SW 1271 (cell line): ENCODE data around the gene RALGPS2.

Experiments used
- DNase-seq, 2 experiments: peaks; one replicate each; lab custom pipeline; 2025; lab: John Stamatoyannopoulos, UW

Gene RALGPS2

DNA sequence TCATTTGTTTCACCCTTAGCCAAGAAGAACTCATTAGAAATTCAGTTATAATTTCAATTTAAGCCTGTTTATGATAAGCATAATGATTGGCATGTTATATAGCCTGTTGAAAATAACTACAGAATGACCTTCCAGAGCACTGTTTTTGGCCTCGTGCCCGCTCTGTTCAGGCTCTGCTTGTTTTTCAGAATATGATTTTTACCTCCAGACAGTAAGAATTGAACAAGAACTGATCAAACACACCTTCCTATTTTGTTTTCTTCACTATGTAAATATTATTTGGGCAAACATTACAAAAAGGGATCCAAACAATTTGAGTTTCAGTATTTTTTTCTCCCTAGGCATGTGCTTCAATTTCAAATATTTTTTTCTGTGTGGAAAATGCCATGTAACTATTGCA lies 193.9 kb downstream of the RALGPS2 start:
- DNase-seq: no peak

DNA sequence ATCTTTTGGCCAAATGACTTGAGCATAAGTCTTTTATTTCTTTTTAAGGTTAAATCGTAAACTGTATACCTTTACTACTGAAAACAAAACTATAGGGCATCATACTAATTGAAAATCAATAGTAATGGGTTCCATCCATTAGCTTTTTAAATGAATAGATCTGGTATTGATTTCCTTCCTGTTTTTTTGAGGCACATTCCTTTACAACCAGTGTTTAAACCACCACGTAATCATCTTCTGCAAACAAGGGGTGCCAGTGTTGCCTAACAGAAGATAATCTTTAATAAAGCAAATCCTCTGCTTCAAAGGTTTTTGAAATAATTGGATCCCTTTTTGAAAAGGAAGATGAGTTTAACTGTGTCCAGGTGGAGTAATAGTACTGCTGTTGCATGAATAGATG lies 194.5 kb downstream of the RALGPS2 start:
- DNase-seq: no peak

DNA sequence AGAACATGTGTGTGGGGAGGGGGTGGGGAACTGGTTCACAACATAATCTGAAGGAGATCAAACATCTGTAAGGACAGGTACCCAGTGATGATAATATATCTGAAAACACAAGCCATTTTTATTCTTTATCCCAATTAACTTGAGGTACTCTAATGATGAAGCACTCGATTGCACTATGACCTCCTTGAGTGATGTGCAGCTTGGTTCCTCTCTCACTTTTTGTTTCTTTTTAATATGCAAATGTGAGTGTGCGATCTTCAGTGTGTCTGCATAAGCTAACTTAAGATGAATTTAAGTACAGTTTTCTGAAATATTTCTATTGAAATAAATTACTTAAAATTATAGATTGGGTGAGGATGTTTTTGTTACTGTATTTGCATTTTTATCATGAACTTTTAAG lies 196.5 kb downstream of the RALGPS2 start:
- DNase-seq: no peak

DNA sequence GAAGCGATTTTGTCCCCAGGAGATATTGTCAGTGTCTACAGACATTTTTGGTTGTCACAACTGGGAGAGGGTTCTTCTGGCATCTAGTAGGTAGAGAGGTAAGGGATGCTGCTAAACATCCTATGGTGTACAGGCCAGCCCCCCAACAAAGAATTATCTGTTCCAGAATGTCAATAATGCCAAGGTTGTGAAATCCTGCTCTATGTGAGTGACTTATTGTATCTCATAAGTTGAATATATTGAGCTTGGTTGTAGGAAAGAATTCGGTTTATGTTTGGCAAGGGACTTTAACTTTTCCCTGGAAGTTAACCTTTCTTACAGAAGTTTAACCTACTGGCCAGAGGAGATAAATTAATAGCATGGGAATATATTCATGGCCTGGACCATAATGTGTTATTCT lies 198.5 kb downstream of the RALGPS2 start:
- DNase-seq: no peak

DNA sequence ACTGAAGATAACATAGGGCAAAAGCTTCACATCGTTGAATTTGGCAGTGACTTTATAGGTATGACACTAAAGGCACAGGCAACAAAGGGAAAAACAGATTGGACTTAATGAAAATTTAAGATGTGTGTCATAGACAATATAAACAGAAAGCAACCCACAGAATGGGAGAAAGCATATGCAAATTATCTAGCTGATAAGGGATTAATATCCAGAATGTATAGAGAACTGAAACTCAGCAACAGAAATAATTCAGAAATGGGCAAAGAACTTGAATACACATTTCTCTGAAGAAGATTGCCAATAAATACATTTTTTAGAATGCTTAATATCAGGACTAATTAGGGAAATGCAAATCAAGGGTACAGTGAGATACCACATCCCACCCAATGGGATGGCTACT lies 201.0 kb downstream of the RALGPS2 start:
- DNase-seq: no peak

DNA sequence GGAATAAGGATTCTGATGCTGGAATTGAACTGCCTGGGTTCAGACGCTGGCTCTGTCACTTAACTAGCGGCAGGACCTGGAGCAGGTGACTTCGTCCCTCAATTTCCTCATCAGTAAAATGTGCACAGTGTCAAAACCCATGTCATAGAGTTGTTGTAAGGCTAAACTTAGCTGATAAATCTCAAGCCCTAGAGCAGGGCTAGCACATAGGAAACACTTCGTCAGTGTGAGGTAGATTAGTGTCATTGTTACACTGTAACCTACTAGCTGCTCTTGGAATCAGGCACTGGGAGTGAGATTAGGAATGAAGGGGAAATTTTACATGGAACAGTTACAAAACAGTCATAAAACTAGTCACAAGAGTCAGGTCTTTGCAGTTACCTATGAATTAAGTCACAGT lies 202.0 kb downstream of the RALGPS2 start:
- no peak for DNase-seq

DNA sequence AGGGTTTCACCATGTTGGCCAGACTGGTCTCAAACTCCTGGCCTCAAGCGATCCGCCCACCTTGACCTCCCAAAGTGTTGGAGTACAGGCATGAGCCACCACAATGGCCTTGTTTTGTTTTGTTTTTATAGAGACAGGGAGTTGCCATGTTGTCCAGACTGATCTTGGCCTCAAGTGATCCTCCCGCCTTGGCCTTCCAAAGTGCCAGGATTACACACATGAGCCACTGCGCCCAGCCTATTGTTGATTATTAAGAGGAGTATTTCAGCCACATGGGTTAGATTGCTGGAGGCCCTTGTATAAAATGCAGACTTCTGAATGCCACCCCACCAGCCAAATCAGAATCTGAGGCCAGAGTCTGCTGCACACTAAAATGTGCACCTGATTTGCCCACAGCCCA lies 203.0 kb downstream of the RALGPS2 start:
- no peak for DNase-seq

DNA sequence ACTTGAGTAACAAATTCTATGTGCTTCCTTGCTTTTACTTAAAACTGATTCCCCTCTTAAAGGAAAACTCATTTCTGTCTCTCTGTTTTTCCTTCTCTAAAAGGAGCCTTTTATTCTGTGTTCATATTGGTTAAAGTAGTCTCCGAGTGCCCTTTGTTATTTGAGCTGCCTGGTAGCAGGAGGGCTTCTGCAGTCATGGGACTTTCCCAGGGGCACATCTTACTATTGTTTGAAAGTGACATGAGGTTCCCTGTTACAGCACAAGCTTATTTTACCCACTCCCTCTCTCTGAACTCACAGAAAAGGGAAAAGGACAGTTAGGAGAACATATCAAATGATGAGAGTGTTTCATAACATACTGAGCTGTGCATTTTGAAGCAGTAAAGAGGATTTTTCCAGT lies 203.9 kb downstream of the RALGPS2 start:
- DNase-seq: no peak

DNA sequence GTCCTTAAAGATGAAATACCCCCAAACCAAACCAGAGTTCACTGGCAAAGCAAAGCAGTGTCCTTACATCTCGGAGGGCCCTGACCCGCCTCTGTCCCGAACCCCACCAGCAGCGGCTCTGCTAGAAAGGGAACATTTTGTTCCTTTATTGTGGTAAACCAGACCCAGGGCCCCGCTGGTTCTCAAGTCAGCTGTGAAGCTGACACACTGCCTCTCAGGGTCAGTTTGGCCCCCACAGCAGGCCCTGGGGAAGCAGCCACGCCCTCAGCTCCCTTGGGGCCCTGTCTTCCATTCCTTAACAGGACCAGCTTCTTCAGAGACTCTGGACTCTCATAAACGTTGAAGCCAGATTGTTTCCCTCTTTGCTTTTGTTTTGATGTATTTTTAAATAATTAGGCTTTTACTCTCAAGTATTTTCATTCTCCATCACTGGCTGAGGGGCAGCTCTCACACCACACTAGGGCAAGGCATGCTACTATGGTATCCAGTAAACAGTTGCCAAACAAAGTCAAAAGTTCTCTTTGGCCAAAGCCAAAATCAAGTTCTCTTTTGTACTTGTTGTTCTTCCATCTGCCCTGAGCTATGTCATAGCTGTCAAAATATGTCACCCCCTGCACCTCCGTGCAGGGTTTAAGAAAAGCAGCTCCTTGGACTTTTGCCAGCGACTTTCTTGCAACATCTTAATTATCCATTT lies 207.0 kb downstream of the RALGPS2 start:
- no peak for DNase-seq

DNA sequence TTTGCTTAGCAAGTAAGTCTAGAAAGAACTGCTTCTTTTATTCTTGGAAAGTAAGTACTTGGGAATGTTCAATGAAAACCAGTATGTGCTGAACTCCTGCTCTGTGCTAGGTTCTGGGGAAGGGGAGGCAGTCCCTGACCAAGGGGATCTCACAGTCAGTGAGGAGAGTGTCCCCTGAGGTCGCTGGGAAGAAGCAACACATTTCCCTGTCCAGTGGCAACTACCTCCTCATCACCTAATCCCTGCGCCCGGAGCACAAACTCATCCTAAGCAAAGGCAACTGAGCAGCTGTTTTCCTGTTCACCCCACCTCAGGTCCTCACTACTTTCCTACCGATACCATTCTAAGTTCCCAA lies 207.5 kb downstream of the RALGPS2 start:
- DNase-seq: no peak

DNA sequence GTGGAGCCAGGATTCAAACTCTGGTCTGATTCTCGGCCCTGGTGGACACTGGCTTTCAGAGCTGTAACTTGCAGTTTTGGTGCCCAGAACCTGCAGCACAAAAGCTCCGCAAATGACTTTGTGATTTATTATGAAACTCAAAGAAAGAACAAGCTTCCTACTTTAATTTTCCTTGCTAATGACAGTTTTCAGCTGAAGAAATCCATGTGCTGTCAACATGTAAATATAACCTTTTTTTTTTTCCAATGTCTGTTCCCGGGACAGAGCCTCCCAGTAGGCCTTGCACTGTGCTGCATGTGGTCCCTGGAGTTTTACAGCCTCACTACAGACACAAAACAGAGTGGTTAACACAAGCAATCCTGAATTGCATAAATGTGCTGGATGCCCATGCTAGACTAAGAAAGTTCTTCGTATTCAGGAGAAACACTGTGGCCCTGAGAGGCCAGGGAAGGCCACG lies 208.1 kb downstream of the RALGPS2 start:
- no peak for DNase-seq

DNA sequence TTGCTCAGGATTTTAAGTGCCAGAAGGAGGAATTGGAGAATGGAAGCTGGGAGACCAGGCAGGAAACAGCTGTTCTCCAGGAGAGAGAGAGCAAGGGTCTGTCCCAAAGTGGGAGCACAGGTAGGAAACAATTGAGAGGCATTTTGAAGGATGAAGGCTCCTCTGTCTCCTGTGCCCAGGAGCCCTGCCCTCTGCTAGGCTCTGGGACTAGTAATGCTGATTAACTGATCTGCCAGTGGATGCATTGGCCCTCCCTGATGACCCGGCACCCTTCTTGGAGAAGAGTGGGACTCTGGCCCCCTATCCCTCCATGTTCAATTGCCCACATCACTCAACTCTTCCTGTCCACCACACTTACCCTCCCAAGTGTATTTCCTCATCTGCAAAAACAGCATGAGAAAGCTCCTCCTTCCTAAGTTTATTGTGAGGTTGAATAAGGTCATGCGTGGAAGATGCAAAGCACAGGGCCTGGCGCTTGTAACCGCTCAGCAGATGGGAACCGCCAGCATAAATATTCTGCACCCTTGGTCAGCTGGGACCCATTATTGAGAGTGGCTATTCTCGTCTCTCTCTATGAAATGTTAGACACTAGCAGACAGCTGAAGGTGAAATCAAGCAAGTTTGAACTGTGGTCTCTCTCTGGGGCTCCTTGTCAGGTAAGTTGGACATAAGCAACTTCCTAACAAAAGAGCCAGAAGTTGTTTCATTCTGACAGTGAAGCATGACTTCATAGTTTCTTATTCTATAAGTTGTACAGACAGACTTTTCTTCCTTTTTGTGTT lies 208.9 kb downstream of the RALGPS2 start:
- DNase-seq: no peak

DNA sequence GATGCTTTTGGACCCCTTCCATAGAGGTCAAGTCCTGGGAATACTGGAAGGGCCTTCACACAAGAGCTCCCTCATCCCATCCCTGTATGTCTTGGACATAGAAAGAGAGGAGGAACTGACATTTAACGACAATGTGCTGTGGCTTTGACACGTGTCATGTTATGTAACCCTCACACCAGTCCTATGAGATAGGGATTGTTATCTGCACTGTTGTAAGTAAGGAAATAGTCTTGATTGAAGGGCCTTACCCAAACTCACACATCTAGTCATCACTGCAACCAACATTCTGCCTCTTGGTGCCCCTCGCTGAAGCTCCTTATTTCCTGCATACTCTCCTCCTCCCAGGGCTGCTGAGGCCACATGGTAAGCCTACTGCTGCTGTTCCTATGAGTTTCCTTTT lies 209.5 kb downstream of the RALGPS2 start:
- no peak for DNase-seq

DNA sequence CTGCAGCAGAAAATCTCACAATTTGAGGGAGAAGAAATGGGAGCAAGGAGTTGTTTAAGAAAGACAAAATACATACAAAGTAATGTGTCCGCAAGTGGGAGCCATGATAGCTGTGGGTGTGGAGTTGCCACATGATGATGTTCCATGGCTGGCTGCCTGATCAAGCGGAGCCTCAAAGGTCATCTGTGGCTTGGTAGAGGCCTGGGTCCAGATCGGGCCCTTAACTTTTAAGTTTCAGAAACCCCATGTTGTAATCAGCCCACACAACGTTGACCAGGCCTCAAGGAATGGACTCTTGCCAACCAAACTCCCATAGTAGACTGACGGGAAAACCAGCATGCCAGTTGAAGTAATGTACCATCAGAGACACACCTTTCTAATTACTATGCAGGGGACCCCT lies 210.6 kb downstream of the RALGPS2 start:
- DNase-seq: no peak

DNA sequence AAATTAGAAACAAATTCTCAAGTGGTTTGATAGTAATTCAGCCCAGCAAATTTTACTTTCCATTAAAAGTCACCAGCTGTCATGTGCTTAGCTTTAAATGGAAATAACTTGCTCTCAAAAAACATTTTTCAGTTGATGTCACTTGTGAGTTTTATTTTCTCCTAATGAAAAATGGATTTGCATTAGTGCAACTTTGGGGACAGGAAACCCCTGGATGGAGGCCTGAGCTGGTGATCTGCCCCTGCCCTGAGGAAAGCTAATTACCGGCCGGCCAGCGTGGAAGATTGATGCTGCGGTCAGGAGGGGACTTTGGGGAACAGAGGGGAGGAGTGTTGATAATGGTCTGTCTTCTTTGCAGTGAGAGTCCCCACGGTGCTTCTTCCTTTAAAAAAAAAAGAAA lies 212.7 kb downstream of the RALGPS2 start:
- DNase-seq: no peak

DNA sequence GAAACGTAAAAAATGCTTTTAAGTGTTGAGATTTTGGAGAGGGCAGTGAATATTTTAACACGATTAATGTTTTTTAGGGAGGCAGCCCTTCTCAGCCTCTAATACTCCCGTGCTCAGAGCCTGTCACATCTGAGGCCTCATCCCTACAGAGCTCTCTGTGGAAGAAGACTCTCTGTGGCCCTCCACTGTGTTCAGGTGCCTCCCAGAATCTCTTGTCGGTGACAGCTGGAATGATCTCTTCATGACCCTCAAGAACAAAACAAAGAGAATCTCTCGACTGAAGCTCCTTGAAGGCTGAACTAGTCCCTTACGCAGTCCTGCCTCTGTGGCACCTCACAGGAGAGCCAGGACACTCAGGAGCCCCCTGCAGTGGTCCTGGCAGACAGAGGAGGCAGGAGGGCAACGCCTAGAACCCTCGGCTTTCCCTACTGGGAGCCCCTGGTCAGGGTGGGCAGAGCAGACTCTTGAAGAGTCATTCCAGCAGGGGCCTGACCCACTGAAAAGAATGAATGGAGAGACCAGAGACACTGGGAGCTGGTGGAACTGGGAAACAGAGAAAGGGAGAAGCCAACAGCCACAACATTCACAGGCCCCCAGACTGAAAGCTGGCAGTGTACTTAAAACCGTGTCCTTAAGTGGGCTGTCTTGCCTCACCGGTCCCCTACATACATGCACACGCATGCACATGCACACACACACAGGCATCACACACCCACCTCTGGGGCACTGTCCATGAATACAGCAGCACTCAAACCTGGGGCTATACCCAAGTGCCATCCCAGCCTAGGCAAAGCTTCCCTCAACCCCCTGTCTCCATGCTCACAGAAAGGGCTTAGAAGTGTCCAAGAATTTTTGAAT lies 213.3 kb downstream of the RALGPS2 start:
- no peak for DNase-seq

DNA sequence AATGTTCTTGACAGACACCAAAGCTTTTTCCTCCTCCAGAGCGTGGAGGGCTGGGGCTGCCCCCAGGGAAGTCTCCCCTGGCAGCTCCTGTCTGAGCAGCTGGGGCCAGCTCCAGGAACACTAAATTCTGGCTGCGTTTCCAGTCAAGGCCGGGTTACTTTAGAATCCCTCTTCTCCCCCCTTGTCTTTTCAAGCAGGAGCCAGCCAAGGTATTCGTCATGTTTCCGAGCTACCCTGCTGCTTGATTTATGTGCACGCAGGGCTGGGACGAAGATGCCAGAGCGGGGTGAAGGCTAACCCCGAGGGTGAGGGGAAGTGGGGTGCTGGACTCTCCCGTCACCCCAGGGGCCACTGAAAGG lies 213.9 kb downstream of the RALGPS2 start:
- no peak for DNase-seq

DNA sequence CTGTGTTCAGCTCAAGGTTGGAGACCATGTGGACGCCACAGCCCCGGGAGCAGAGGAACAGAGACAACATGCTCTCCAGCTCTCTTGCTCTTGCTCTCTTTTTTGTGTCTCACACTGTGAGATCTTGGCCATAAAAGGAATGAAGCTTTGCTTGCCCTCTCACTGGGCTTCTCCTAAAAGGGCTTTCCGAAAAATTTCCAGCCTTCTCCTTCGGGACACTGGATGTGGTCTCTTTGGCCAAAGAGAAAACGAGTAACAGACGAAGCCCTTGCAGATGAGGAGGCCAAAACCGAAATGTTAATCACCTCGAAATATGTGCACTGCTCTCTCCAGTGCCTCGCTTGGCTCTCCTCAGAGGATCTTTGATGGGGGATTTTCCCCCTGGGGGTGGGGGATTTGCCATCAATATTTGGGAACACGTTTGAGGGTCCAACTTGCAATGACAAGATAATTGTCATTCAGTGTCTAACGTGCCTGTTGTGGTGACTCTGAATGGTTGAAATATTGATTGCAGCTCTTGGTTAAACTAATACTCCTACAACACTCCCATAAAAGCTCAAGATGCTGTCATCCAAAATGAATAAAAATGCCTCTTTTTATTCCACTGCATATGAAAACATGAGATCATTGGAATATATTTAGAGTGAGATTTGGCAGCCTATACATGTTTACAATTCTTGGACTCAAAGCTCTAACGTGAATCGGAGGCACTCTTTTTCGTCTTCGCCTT lies 214.5 kb downstream of the RALGPS2 start:
- no peak for DNase-seq

DNA sequence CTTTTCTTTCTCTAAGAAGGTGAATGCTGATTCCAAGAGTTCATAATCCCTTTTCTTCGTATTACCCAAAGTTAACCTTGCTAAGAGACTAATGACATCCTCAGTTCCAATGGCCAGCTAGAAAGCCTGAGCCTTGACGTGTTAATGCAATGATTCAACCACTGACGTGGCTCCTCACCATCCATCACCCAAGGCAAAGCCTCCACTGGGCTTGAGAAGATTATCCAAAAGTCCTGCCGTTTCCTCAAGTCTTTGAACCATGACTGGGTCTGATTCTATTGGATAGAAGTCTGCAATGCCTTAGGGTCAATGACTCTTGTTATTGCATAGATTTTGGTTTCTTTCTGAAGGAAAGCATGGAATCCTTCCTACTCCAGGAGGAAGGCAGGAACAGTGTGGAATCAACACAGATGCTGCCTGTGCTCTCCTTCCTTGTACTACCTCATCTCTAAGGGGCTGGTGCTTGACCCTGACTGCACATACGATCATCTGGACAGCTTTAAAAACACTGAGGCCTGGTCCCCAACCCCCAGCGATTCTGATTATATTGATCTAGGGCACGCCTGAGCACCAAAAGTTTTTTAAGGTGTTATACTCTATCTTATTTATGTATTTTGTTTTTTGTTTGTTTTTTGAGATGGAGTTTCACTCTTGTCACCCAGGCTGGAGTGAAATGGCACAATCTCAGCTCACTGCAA lies 215.2 kb downstream of the RALGPS2 start:
- DNase-seq: no peak

DNA sequence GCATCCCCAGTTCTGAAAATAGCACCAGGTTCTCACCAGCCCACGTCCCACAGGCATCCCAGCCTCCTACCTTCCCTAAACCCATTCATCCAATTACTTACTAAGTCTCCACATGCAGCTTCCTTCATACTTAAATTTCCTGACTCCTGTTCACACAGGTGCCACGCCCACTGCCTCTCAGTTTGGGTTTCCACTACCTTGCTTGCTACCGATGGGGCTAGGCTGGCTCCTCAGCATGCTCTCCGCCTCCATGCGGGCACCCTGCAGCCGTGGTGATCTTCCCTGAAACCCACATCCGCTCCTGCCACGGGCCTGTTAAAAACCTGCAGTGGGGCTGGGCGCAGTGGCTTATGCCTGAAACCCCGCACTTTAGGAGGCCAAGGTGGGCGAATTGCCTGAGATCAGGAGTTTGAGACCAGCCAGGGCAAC lies 216.2 kb downstream of the RALGPS2 start:
- DNase-seq: no peak

DNA sequence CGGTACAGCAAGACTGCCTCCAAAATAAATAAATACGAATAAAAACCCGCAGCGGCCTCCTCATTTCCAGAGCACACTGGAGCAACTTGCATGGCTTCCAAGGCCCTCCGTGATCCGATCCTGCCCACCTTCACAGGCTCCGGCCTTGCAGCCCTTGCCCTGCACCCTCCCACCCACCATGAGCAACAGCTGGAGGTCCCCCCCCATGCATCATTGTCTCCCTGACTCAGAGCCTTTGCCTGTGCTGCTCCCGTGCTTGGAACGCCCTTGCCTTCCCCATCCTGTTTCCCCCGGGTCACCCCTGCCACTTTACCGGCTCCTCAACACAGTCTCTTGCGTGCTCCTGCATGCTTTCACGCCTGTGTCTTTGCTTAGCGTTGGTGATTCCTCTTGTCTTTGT lies 216.8 kb downstream of the RALGPS2 start:
- no peak for DNase-seq
